Right renal cortex interstitium (tissue), 3 donors: ENCODE results near the gene WBP1. TPM values are rescaled to one million over a fixed set of nuclear protein-coding genes. Genes with fewer than 3 reads are reported as not detected.
A peak's percentile ranks its signal among the peaks of the same experiment; 100 is the strongest.
"Not testable (repeated sequence)": the region's sequence is repeated elsewhere in the genome, so short reads cannot be mapped to it uniquely, and the experiment has no call there.

Source experiments
- DNase-seq, 3 donors: peaks; one replicate each; pipeline ENCODE4 v3.0.0-alpha.2; 2013; ENCODE audit warnings: low read depth in 3 of 3, low spot score in 2 of 3
- polyA plus RNA-seq, 3 donors: library from polyadenylated mRNA; unstranded; fragments of 120-200 nt; gene quantifications; one replicate each; pipeline ENCODE4 v1.2.1, GENCODE V29; 2013; ENCODE audit not compliant: insufficient read length in 3 of 3

The WBP1 gene
- polyA plus RNA-seq: 100 to 1,000 TPM in 1 of 3 donors, 10 to 100 TPM in 2; 90.1 to 101 (median 96.6) TPM

- peak; percentile 99 to 100 (median 100) for DNase-seq
Measured at GRCh38 chr2:74458132-74458937, at the start of gene WBP1. Gene WBP1, plus strand, starts transcription at chr2:74458438. Its CDS starts 165 bp downstream, at chr2:74458603.

- no peak for DNase-seq
Measured at GRCh38 chr2:74413001-74413698, 45.1 kb upstream of the WBP1 start.

DNA sequence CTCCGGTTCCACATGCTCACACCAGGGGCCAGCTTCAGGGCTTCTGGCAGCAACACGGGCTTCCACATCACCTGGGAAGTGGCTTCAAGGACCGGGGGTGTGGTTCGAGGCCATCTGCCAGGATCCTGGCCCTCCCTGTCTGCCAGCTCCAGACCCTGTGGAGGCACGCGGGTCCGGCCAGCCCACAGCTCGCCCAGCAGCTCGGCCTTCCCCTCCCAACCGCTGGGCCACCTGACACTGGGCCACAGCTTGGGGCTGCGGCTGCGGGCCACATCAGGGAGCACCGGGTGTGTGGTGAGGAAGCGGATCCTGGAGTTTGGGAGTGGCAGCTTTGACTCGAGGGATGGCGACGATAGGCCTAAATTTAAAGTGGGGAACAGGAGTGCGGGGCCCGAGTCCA is 43.8 kb upstream of the WBP1 start:
- DNase-seq: no peak

- no peak for DNase-seq
Measured at GRCh38 chr2:74414881-74415761, 43.1 kb upstream of the WBP1 start.

DNA sequence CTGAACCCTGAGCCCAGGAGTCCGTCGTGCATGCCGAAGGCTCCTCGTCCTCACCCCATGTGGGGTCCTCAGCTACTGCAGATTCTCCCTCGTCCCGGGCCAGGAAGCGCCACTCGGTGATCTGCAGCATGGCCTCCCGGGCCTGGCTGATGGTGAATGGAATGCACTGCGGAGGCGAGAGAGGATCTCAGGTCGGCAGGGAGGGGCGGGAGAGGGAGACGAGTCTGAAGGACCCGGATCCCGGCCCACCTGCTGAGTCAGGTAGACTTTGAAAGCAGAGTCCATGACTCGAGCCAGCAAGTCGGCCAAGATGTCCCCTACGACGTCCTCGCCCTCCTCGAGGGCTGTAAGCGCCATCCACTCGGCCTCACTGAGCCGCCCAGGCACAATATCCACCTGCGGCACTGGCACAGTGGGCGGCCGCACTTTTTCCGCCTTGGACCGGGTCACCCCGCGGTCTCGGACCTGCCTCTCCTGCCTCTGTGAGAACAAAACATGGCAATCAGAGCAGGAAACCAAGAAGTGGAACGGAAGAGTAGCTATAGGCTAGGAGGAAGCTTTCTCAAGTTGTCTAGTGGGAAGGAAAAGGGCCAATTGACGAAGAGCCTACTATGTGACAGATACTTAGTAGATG is 42.4 kb upstream of the WBP1 start:
- DNase-seq: no peak

DNA sequence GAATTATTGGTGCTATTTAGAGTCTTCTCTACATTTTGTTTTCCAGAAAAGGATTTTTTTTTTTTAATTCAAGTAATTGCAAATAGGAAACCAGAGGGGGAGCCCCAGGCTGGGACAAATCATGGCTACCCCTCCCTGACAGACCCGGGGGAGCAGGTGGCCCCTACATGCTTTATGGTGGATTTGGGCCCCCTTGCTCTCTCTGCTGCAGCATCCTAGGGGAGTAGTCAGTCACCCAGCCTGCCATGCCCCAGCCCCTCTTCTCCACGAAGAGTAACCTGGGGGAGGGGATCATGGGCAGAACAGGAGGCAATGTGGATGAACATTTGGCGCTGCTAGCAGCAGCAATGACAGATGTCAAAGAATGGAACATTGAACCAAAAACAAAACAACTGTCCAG is 41.5 kb upstream of the WBP1 start:
- DNase-seq: no peak

- DNase-seq: no peak
Measured at GRCh38 chr2:74417197-74417596, 41.0 kb upstream of the WBP1 start.

GRCh38 chr2:74417763-74418162 is 40.5 kb upstream of the WBP1 start:
- no peak for DNase-seq

DNA sequence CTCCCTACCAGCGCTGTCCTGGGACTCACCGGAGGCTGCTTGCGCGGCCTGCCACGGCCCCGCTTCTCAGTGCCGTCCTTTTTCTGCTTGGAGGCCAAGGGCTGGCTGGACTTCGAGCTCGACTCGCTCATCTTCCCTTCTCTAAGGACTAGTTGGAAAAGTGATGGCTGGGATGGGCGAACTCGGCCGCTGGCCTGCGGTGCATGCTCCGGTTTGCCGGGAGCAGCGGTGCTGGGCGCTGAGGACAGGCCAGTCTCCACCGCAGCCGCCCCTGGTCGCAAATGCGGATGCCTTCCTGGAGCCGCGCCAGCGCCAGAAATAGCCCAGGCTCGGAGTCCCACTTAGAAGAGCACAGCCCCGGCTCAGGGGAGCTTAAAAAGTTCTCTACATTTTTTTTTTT is 39.9 kb upstream of the WBP1 start:
- no peak for DNase-seq

- DNase-seq: no peak
Measured at GRCh38 chr2:74419345-74419744, 38.9 kb upstream of the WBP1 start.

DNA sequence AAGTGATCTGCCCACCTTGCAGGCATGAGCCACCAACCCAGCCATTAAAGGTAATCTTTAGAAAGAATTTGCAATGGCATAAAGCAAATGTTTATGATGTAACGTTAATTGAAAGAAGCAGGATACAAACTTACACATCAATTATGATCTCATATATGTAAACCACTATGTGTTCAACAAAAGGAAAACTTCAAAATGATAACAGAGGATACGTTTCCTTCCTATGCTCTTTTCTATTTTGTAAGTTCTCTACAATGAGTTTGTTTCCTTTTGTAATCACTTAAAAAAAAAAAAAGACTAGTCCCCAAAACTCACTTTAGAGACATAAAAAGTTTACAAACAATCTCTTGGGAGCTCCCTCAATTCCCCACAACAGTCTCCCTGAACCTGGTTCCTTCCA is 38.2 kb upstream of the WBP1 start:
- no peak for DNase-seq

GRCh38 chr2:74420443-74421103 is 37.7 kb upstream of the WBP1 start:
- DNase-seq: not testable (repeated sequence)

GRCh38 chr2:74421221-74421870 is 36.9 kb upstream of the WBP1 start, which contains the start of the genes C2orf81 and WDR54:
Gene C2orf81, minus strand, starts transcription at chr2:74421619. Its CDS starts 59 bp downstream, at chr2:74421560.
Gene WDR54, plus strand, starts transcription at chr2:74421730. Its CDS starts 424 bp downstream, at chr2:74422154.
- DNase-seq: no peak

- no peak for DNase-seq
Measured at GRCh38 chr2:74423231-74424095, 34.8 kb upstream of the WBP1 start.

GRCh38 chr2:74424139-74424992 is 33.9 kb upstream of the WBP1 start:
- no peak for DNase-seq

- DNase-seq: no peak
Measured at GRCh38 chr2:74424995-74425406, 33.2 kb upstream of the WBP1 start.

DNA sequence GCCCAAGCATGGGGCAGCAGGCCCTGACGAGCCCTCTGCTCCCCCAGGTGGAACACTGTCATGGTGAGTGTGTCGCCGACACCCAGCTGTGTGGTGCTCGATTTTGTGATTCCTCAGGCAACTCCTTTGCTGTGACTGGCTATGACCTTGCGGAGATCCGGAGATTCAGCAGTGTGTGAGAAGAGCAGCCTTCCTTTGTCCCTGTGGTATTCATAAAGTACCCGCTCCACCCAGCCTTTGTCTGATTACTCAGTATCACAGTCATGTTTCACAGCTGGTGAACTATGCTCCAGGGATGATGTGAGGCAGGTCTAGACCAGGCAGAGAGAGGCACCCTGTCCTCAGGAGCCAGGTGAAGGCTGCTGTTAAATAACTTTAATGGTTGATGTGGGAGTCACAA is 32.7 kb upstream of the WBP1 start:
- DNase-seq: no peak
